Large intestine (tissue), 3 donors: ENCODE measurements around the gene INSR. TPM values are rescaled to one million over a fixed set of nuclear protein-coding genes. Genes with fewer than 3 reads are reported as not detected.
"Not testable (repeated sequence)": the region's sequence is repeated elsewhere in the genome, so short reads cannot be mapped to it uniquely, and the experiment has no call there.

Source experiments
- DNase-seq, 2 donors: peaks; one replicate each; pipeline versions ENCODE4 v3.0.0 to v3.0.0-alpha.2; 2013
- H3K27ac ChIP-seq: one replicate; pipeline ENCODE4 v1.5.1; 2013; ENCODE audit warnings: low read length
- H3K27me3 ChIP-seq: 2 replicates; pipeline ENCODE4 v1.6.1; 2013; ENCODE audit warnings: low read length; ENCODE audit not compliant: control insufficient read depth, insufficient read depth
- H3K36me3 ChIP-seq: 2 replicates; pipeline ENCODE4 v1.6.1; 2013; ENCODE audit warnings: low read length; ENCODE audit not compliant: control insufficient read depth, insufficient read depth
- H3K4me1 ChIP-seq: one replicate; pipeline ENCODE4 v1.6.1; 2013; ENCODE audit warnings: low read length; ENCODE audit not compliant: control insufficient read depth, insufficient read depth
- H3K4me3 ChIP-seq: one replicate; pipeline ENCODE4 v1.5.1; 2013; ENCODE audit warnings: low read length
- H3K9me3 ChIP-seq: one replicate; pipeline ENCODE4 v1.6.1; 2013; ENCODE audit warnings: mild to moderate bottlenecking, low read depth, low read length, moderate library complexity; ENCODE audit not compliant: control insufficient read depth
- WGBS: methylation state at CpG from one replicate; pipeline ENCODE4 v1.1.5; 2013; ENCODE audit warnings: low lambda C conversion rate; ENCODE audit not compliant: insufficient coverage; 5-methylcytosine and 5-hydroxymethylcytosine counted together
- polyA plus RNA-seq: library from polyadenylated mRNA; unstranded; fragments of 120-200 nt; gene quantifications from one replicate; pipeline ENCODE4 v1.2.1, GENCODE V29; 2013

The INSR gene
- polyA plus RNA-seq, 1 donor: 27.7 TPM

GRCh38 chr19:7069904-7070226 lies 224.3 kb downstream of the INSR start:
- Histone ChIP-seq H3K27ac (peak overlapping the region; percentile 65), H3K4me3 (peak overlapping the region; percentile 90), H3K9me3 (peaks cover 13% of the 10 kb centered on the region), H3K4me1 (no peaks in the 10 kb centered on the region), H3K27me3 (no peaks in the 10 kb centered on the region), H3K36me3 (peaks cover 30% of the 10 kb centered on the region)
- WGBS: no CpG with 5 or more reads among the region's 12 CpGs
- DNase-seq: no peak

GRCh38 chr19:7069042-7069903 lies 224.9 kb downstream of the INSR start, which contains the start of gene ZNF557:
Gene ZNF557 (plus strand): TSS chr19:7069703. CDS start chr19:7075075, 5,372 bp downstream.
- DNase-seq: peak; percentile 98
- Histone ChIP-seq H3K4me1 (no peaks in the 10 kb centered on the region), H3K36me3 (peaks cover 24% of the 10 kb centered on the region), H3K9me3 (peaks cover 7% of the 10 kb centered on the region), H3K4me3 (peak within 1 kb of the TSS; percentile 90), H3K27ac (peak within 1 kb of the TSS; percentile 65), H3K27me3 (no peaks in the 10 kb centered on the region)
- WGBS: no CpG with 5 or more reads among the region's 56 CpGs

GRCh38 chr19:7068599-7068998 lies 225.6 kb downstream of the INSR start:
- no peak for DNase-seq
- no CpG with 5 or more reads among the region's 6 CpGs for WGBS
- H3K9me3 ChIP-seq: peaks cover 5% of the 10 kb centered on the region
- no peak overlapping the region for H3K4me3 ChIP-seq
- H3K36me3 ChIP-seq: peaks cover 18% of the 10 kb centered on the region
- no peaks in the 10 kb centered on the region for H3K4me1 ChIP-seq
- no peaks in the 10 kb centered on the region for H3K27me3 ChIP-seq
- no peak overlapping the region for H3K27ac ChIP-seq

- DNase-seq: peak in 1 of 2 donors; percentile 0
- Histone ChIP-seq H3K27ac (no peak overlapping the region), H3K4me1 (no peaks in the 10 kb centered on the region), H3K27me3 (no peaks in the 10 kb centered on the region), H3K36me3 (peaks cover 11% of the 10 kb centered on the region), H3K9me3 (peaks cover 5% of the 10 kb centered on the region), H3K4me3 (no peak overlapping the region)
- WGBS: 89% methylated on average over 1 of the region's 2 CpGs
Measured at GRCh38 chr19:7067716-7068115, 226.5 kb downstream of the INSR start.

- DNase-seq: peak in 1 of 2 donors; percentile 15
- WGBS: no CpG with 5 or more reads among the region's 13 CpGs
- H3K9me3 ChIP-seq, H3K36me3 ChIP-seq, H3K4me3 ChIP-seq, H3K27me3 ChIP-seq, H3K4me1 ChIP-seq, H3K27ac ChIP-seq: not testable (repeated sequence)
Measured at GRCh38 chr19:7067122-7067521, 227.1 kb downstream of the INSR start.

- no peak overlapping the region for H3K4me3 ChIP-seq
- no CpG with 5 or more reads among the region's 9 CpGs for WGBS
- no peaks in the 10 kb centered on the region for H3K36me3 ChIP-seq
- no peaks in the 10 kb centered on the region for H3K4me1 ChIP-seq
- H3K9me3 ChIP-seq: peaks cover 5% of the 10 kb centered on the region
- no peaks in the 10 kb centered on the region for H3K27me3 ChIP-seq
- peak in 1 of 2 donors; percentile 0 for DNase-seq
- no peak overlapping the region for H3K27ac ChIP-seq
Measured at GRCh38 chr19:7063764-7064418, 230.3 kb downstream of the INSR start.

- Histone ChIP-seq H3K36me3 (no peaks in the 10 kb centered on the region), H3K4me1 (no peaks in the 10 kb centered on the region), H3K9me3 (peaks cover 5% of the 10 kb centered on the region), H3K4me3 (no peak overlapping the region), H3K27me3 (no peaks in the 10 kb centered on the region), H3K27ac (no peak overlapping the region)
- no CpG with 5 or more reads among the region's 4 CpGs for WGBS
- DNase-seq: peak in 1 of 2 donors; percentile 0
Measured at GRCh38 chr19:7063339-7063738, 230.9 kb downstream of the INSR start.

Other genes with a start within 250 kb of the INSR start
- 0.33 TPM for gene MBD3L2, start 245.1 kb downstream of the INSR start, polyA plus RNA-seq
- not detected for gene MBD3L3, start 235.7 kb downstream of the INSR start, polyA plus RNA-seq
- gene ZNF557, start 224.7 kb downstream of the INSR start, polyA plus RNA-seq: 6.0 TPM
- gene ARHGEF18, start 54.5 kb upstream of the INSR start, polyA plus RNA-seq: 27.8 TPM
- 7.9 TPM for gene PEX11G, start 194.6 kb upstream of the INSR start, polyA plus RNA-seq
- gene ZNF358, start 221.7 kb upstream of the INSR start, polyA plus RNA-seq: 68.0 TPM
- 18.1 TPM for gene MCOLN1, start 228.2 kb upstream of the INSR start, polyA plus RNA-seq
- 45.4 TPM for gene PNPLA6, start 241.3 kb upstream of the INSR start, polyA plus RNA-seq